Astrocyte of the hippocampus (primary cell): ENCODE measurements around the gene UNC50.

Experiments
- DNase-seq: peaks from one replicate; pipeline ENCODE4 v3.0.0; 2011; ENCODE audit warnings: low read depth, low spot score

UNC50 gene, protein sequence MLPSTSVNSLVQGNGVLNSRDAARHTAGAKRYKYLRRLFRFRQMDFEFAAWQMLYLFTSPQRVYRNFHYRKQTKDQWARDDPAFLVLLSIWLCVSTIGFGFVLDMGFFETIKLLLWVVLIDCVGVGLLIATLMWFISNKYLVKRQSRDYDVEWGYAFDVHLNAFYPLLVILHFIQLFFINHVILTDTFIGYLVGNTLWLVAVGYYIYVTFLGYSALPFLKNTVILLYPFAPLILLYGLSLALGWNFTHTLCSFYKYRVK

DNA sequence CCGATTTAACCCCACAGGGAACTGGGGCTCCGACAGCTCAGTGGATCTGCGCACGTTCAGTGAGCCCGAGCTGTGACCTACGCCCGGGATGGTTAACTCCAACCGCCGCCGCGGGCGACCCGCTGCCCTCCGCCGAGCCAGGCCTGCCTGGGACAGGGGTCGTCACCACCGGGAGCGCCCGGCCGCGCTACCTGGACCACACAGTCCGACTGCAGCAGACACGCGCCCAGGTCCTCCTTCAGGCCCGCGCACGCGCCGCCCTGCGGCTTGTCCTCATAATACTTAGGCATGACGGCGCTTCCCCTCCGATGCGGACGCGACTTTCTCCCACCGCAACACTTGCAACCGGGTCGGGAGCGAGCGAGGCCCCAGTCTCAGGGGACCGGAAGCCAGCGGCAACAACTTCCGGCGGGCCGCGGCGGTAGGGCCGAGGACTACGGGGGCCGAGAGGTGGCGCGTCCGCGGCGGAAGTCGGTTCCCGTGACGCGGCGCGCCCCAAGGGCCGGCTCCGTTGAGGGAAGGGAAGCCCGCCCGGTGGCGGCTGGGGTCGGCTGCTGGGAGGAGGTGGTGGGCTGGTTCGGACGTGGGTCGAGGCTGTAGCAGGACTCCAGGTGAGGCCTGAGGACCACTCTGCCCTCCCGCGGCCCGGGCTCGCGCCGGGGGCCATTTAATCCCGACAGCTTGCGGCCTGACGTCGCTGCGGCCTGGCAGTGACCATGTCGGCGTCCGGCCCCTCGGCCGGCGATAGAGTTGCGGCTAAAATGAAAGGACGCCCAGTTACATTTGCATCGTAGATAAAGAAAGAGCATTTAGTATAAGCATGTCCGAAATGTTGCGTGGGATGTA, at the start of gene UNC50, which contains the start of gene COA5:
Gene UNC50 (plus strand): TSS at position 474 of the 846 bp plus-strand sequence. CDS start 1,171 bp downstream, outside the sequence.
Gene COA5 (minus strand): TSS at position 397 of the 846 bp plus-strand sequence. CDS start 107 bp downstream, at position 290.
- peak; percentile 97 for DNase-seq

DNA sequence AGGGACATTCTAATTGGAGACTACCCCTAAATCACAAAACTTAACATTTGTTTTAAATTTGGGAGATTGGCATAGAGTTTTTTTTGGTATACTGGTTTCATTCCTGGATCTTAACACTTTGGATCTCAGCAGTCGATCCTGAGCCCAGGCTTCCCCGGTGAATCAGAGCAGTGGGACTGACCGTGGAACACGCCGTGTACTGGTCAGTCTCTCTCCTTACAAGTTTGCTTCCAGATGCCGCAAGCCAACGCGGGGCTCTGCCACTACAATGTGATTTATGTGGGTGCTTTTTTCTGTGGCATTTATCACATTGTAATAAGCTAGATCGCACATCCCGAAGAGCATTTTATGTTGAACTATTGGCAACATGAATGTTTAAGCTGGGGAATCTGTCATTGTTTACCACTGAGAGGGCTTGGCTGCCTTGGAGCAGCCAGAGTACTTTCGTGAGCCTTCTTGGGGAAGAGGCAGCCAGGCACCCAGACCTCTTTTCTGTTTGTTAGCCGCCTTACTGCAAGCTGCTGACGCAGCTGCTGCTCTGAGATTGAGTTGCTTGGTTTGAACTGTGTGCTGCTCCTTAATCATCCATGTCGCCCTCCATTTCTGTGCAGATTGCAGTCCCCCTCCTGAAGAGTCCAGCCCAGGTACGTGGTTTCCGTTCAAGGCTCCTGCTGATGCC, 49.4 kb upstream of the UNC50 start:
- no peak for DNase-seq

- DNase-seq: no peak
These were observed 48.8 kb upstream of the UNC50 start for GRCh38 chr2:98559581-98559980.

DNA sequence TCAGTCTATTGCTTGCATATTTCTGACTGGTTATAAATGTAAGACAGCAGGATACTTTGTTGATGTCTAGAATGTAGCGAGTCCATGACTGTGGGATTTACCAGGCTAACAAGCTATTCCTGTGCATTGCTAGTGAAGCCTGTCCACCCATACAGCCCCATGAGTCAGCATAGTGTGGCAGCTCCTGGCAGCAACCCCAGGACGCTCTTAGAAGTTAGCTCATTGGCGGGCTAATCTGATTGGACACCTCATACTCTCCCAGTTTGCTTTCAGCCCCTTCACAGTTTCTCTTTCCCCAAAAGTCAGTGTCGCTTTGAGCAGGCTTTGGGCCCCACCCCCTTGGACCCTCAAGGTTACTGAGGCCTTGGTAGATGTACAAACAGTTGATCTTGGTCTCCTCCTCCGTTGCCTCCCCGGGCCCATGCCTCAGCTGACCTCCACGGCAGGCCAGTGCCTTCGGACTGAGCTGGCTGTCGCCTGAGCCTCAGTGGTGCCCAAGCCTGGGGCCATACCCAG, 48.1 kb upstream of the UNC50 start:
- peak; percentile 92 for DNase-seq

GRCh38 chr2:98561018-98561417, 47.4 kb upstream of the UNC50 start:
- no peak for DNase-seq

DNA sequence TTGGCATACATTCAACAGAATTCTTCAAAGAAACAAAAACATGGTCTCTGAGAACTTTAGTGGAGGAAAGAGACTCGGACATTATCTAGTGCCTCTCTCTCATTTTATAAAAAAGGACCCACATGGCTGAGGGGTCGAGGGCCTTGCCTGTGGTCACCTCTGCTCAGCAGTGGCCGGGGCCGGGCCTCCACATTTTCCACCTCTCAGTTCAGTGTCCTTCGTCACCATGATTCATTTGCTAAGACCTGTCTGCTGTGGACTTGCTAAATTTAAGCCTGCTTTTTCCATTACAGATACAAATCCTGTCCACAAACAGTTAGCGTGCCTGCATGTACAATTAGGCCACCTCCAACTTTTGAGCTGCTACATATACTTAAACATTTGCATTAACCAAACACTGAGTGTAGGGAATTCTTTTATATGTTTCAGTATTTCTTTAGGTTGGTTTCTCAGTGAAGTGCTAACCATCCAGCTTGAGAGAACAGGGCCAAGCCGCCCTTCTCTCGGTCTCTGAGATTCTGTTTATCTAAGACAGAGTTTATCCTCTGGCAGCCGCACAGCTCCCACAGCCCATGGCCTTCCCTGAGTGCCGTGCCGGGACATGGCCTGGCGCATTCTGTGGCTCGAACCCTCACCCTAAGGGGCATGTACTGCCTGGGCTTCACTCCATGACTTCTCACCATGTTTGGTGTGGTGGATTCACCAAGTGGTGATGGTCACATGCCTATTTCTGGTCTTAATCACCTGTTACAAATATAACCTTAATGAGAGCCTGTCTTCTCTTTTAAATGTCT, 46.3 kb upstream of the UNC50 start:
- no peak for DNase-seq

DNA sequence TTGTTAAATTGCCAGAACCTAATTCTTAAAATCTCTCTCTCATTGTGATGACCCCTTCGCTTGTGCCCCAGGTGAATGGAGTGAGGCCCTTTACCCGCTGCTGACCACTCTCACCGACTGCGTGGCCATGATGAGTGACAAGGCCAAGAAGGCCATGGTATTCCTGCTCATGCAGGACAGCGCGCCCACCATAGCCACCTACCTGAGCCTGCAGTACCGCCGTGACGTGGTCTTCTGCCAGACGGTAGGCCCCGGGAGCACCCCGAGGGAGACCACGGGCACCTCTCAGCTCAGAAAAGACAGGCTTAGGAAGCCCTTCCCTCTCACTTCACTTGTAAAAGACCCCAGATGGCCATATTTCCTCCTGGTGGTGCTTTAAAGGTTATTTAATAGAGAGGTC, 45.0 kb upstream of the UNC50 start:
- DNase-seq: no peak

- DNase-seq: no peak
These were observed 43.8 kb upstream of the UNC50 start for GRCh38 chr2:98564541-98565132.

DNA sequence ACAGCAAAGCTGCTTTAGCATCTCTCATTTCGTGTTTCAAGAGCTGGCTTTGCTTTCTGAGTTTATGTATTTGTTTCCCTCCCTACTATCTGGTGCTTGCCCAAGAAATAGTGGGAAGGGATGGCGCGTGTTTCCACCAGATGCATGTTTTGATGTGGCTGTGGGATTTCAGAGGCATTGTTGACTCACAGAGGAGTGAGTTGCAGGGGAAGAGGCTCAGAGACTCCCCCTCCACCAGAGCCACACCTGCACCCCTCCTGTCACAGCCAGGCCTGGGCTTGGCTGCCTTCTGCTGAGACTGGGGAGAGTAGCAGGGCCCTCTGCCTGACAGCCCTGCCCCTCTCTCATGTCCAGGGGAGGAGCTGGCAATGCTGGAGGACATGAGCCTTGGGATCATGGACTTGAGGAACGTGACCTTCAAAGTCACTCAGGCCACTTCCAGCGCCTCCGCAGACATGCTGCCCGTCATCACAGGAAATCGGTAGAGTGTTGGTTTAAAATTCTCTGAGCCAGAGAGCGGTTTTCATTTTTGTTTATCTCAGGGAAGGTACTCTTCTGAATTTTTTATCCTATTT, 43.0 kb upstream of the UNC50 start:
- no peak for DNase-seq

GRCh38 chr2:98565941-98566340, 42.4 kb upstream of the UNC50 start:
- DNase-seq: no peak

DNA sequence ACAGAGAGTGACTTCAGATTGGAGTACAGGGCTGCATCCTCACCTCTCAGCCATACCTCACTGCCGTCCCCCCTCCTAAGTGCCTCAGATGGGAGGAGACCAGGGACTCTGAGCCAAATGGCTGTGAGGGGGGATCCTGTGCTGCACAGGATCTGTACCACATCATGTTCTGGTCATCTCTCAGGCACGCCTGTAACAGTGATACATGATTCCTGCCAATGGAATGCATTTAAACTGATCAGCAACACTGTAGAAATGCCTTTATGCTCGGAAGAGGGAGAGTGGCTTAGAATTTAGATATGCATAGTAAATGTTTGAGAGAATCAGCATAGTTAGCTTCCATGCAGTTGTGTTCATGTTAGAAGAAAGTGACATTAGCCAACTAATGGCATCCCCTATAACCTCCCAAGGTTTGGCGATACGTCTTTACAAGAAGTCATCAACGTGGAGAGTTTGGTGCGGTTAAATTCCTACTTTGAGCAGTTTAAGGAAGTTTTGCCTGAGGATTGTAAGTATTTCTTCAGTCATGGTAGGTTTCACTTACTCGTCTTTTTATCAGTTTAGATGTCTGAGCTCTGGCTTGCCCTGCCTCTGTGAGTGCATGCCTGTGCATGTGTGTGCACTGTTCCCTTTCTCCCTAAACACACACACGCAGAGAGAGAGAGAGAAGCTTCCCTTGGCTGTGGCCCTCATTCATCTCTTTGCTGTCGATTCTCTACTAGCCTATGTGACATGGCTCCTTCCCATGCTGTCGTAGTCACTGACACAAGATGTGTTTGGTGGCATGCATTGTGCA, 40.0 kb upstream of the UNC50 start:
- peak; percentile 37 for DNase-seq

DNA sequence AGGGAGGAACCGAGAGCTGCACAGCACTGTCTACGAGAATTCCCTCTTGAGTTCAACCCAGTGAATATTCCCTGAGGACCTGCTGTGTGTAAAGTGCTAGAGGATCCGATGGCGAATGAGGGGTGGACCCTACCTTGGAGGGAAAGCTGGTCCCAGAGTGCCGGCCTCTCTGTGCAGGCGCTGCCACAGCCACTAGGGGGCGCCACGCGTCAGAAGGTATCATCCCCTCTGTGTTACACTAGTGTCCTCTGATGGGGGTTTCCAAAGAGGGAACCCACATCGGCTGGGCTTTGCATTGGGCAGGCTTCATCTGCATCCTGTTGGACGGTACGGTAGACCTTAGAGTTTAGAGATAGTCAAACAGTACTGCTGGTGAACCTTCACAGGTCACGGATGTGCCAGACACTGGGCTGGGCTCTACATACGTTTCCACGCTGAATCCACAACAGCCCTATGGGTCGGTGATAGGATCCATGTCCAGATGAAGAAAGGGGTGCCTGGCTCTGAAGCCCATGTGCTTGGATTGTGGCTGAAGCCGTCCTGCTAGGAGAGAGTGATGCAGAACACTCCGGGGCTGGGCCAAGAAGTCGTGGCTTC, 39.1 kb upstream of the UNC50 start:
- no peak for DNase-seq

DNA sequence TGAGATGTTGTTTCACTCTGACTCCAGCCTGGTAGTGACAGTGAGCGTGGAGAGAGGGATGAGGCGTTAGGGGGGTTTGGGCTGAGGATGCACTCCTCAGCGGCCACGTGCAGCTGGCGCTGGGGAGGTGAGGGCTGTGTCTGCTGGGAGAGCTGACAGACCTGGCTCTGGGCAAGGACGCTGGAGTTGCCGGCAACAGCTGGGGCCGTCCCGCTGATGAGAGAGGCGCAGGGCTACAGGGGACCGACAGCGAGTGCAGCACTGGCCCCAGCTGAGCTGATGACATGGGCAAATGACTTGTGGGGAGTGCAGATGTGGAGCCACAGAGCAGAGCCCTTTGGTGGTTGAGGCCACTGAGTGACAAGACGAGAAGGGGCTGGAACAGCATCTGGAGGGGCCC, 38.5 kb upstream of the UNC50 start:
- no peak for DNase-seq

DNA sequence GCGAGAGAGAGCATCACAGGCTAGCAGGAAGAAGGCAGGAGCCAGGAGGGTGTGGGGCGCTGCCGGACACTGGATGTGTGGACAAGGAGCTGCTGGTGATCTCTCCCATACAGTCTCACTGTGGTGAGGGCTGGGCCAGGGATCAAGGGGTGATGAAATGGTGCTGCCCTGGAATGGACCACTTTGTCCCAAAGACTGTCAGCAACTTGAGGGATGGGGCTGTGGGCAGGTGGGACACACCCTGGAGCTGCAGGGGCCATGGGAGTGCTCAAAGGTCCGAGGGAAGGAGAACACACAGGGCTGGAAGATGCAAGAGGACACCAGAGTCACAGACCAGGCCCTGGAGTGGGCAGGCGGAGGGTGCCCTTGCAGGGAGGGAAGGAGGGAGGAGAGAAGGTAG, 38.0 kb upstream of the UNC50 start:
- no peak for DNase-seq

- no peak for DNase-seq
These were observed 37.2 kb upstream of the UNC50 start for GRCh38 chr2:98571121-98571701.

- DNase-seq: no peak
These were observed 36.6 kb upstream of the UNC50 start for GRCh38 chr2:98571796-98572195.

GRCh38 chr2:98572211-98572610, 36.2 kb upstream of the UNC50 start:
- DNase-seq: no peak

DNA sequence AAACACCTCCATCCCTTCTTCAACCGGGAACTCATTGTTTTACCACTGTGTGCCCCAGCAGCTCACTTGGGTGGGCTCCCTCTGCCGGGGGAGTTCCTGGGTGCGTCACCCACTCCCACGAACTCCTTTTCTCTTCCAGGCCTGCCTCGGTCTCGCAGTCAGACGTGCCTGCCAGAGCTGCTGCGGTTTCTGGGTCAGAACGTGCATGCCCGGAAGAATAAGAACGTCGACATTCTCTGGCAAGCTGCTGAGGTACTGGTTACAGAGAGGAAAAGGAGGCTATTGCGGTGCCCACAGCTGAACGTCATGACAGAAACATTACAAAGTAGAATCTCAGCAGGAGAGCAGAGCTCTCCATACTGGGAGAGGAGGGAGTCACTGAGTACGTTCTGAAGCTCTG, 35.7 kb upstream of the UNC50 start:
- peak; percentile 13 for DNase-seq

- no peak for DNase-seq
These were observed 35.0 kb upstream of the UNC50 start for GRCh38 chr2:98573426-98573825.
